GM18498 (cell line): ENCODE results near the gene TRABD2B.

Experiments used
- ATAC-seq: cut with Tn5 transposase; IDR thresholded peaks from one replicate; pipeline ENCODE4 v1.9.1; 2021; ENCODE audit warnings: mild to moderate bottlenecking, moderate library complexity; ENCODE audit not compliant: unreplicated experiment

TRABD2B gene

GRCh38 chr1:48022306-48022705, 25.1 kb upstream of the TRABD2B start:
- ATAC-seq: no peak

GRCh38 chr1:48021792-48022191, 24.6 kb upstream of the TRABD2B start:
- ATAC-seq: no peak

GRCh38 chr1:48019714-48020315, 22.6 kb upstream of the TRABD2B start:
- no peak for ATAC-seq

- ATAC-seq: no peak
These were observed 21.6 kb upstream of the TRABD2B start for GRCh38 chr1:48018799-48019198.

GRCh38 chr1:48017716-48018115, 20.5 kb upstream of the TRABD2B start:
- no peak for ATAC-seq

- no peak for ATAC-seq
These were observed 19.3 kb upstream of the TRABD2B start for GRCh38 chr1:48016515-48016914.

GRCh38 chr1:48013270-48013669, 16.1 kb upstream of the TRABD2B start:
- no peak for ATAC-seq

- ATAC-seq: no peak
These were observed 9.9 kb upstream of the TRABD2B start for GRCh38 chr1:48007047-48007446.

- no peak for ATAC-seq
These were observed 9.1 kb upstream of the TRABD2B start for GRCh38 chr1:48006264-48006663.

- ATAC-seq: no peak
These were observed 8.3 kb upstream of the TRABD2B start for GRCh38 chr1:48005253-48006117.

GRCh38 chr1:48003741-48004531, 6.8 kb upstream of the TRABD2B start:
- ATAC-seq: no peak

GRCh38 chr1:48002142-48002541, 5.0 kb upstream of the TRABD2B start:
- no peak for ATAC-seq

GRCh38 chr1:48001696-48002095, 4.5 kb upstream of the TRABD2B start:
- no peak for ATAC-seq

GRCh38 chr1:48000883-48001282, 3.7 kb upstream of the TRABD2B start:
- no peak for ATAC-seq

GRCh38 chr1:47999097-47999496, 1.9 kb upstream of the TRABD2B start:
- ATAC-seq: no peak

- no peak for ATAC-seq
These were observed 1.3 kb upstream of the TRABD2B start for GRCh38 chr1:47998396-47998990.

GRCh38 chr1:47996406-47997226, 569 bp downstream of the TRABD2B start:
- no peak for ATAC-seq

GRCh38 chr1:47996060-47996405, 1.2 kb downstream of the TRABD2B start:
- no peak for ATAC-seq

GRCh38 chr1:47995306-47996050, 1.7 kb downstream of the TRABD2B start:
- ATAC-seq: no peak
